HG02678 (cell line): Measurements from ENCODE around the gene XRN2.
"Not testable (repeated sequence)": the region's sequence is repeated elsewhere in the genome, so short reads cannot be mapped to it uniquely, and the experiment has no call there.

Experiments
- ATAC-seq: cut with Tn5 transposase; IDR thresholded peaks from one replicate; pipeline ENCODE4 v1.9.1; 2021; ENCODE audit warnings: mild to moderate bottlenecking, moderate library complexity; ENCODE audit not compliant: unreplicated experiment

Gene XRN2

DNA sequence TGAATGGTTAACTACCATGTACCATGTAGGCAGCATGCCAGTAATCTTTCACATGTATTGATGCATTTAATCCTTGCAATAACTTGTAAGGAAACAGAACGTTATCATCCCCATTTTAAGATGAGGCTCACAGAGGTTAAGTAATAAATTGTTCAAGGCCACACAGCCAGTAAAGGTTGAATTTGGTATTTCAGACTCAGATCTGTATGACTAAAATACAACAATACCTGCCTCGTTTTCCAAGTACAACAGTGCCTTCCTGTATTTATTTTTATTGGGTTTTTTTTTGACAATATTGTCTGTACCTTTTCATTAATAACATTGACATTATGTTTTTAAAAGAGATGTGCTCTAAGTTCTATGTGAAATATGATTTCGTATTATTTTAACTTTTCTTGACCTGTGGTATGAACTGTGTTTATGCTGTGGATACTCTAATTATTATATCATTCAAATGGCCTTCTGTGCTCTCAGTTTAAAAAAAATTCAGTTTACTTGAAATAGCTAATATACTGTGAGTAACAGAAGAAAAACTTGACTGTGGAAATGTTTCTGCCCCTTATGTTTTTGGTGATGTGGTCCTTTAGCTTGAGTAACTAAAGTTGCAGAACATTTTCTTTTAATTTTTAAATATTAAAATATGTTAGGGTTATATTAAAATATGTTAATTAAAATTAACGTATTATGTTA lies 39.7 kb downstream of the XRN2 start:
- no peak for ATAC-seq

DNA sequence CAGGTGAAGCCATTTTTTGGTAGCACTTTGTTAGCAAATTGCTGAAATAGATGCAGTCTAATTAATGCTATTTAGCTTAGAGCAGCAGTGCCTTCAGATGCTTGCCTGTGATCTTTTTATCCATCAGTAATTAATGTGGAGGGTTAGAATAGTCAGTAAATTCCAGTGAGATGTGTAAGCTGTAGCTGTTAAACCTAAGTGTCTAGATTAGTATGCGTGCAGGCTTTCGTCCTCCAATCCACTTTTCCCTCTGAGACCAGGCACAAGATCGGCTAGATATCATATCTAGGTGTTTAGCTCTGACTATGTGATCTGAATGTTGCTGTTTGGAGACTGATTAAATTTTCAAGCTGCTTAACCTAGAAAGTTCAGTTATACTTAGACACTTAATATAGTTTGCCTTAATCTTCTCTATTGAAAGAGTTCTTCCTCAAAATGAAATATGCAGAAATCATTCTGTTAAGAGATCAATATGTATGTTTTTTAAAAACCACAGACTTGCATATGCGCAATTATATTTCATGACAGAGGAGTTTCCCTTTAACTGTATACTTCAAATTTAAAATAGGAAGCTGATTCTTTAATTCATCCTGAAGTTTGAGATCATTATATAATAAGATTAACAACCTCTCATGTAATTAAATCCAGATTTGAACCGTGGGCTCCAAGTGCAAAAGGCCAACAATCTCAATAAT lies 41.2 kb downstream of the XRN2 start:
- ATAC-seq, result no peak

DNA sequence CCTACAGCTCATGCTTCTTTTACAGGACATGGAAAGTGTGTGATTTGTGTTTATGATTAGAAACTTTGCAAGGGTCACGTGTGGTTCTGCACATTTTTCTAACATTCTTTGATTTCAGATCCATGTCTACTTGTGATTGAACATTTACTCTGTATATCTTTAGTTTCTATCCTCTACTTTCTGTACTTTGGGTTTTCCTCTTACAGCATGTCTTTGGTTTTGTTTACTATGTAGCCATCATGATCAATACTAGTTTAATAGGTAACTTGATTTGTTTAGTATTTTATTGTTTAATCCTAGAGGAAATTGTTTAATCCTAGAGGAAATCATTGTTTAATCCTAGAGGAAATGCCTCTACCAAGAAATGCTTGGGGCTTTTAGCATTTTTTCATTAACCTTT lies 41.8 kb downstream of the XRN2 start:
- no peak for ATAC-seq

DNA sequence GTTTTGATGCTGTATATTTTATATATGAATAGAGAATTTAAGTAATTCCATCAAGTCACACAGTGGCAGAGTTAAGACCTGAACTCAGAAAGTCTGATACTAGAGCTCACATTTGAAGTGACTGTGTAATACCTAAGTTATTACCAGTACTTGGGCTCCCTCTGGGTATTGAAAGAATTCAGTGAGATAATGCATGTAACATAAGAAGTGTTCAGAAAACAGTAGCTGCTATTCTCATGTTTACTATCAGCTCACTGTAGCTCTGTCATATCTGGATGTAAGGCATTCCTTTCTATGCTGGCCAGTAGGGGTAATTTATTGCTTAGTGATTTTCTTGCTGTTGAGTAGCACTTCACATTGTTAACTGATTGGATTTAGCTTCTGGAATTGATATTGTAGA lies 49.6 kb downstream of the XRN2 start:
- ATAC-seq, result no peak

DNA sequence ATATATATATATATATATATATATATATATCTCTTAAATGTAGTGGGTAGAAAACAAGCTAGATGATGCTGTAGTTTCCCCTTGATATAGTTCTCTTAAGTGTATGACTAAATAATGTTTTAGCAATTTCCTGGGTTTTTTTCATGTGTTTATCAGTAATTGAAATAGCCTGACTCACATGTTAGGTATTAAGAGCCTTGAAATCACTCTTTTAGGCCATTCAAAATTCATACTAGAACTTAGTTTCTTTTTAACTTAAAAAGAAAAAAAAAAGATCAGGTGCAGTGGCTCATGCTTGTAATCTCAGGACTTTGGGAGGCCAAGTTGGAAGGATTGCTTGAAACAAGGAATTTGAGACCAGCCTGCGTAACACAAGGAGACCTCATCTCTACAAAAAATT lies 50.1 kb downstream of the XRN2 start:
- no peak for ATAC-seq

DNA sequence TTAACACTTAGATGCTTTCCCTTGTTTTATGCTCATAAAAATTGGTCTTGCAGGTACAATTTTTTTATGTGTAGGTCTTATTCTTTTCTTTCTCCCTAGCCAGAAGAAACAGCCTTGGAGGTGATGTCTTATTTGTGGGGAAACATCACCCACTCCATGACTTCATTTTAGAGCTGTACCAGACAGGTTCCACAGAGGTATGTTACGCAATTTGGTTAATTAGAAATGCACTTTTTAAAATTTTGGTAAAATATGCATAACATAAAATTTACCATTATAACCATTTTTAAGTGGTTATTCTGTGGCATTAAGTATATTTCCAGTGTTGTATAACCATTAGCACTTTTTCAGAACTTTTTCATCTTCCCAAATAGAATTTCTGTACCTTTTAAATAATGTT lies 52.9 kb downstream of the XRN2 start:
- no peak for ATAC-seq

DNA sequence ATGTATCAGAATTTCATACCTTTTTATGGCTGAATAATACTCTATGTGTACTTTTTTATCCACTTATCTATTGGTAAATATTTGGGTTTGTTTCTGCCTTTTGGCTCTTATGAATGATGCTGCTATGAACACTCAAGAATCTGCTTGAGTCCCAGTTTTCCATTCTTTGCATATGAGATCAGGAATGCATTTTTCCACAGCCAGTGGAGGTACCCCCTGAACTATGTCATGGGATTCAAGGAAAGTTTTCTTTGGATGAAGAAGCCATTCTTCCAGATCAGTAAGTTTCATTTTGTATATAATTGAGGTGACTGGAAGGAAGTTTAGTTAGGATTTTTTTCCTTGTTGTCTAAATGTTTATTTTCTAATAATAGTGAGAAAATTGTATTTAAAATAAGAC lies 53.3 kb downstream of the XRN2 start:
- ATAC-seq, result no peak

DNA sequence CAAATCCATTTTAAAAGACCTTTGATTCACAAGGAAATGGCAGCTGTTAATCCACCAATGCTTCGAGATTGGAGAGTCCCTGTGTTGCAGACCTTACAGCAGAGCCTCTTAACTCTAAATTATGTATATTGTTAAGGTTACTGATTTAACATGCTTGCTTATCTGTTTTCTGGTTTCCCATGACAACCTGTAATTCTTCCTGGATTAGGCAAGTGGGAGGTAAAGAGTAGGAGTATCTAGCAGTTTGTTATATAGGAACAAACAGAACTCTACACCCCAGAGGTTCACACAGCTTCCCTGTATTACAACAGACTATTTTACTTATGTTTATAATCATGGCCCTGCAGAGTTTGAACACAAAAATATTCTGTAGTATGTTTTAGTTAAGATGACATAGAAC lies 54.7 kb downstream of the XRN2 start:
- ATAC-seq, result no peak

DNA sequence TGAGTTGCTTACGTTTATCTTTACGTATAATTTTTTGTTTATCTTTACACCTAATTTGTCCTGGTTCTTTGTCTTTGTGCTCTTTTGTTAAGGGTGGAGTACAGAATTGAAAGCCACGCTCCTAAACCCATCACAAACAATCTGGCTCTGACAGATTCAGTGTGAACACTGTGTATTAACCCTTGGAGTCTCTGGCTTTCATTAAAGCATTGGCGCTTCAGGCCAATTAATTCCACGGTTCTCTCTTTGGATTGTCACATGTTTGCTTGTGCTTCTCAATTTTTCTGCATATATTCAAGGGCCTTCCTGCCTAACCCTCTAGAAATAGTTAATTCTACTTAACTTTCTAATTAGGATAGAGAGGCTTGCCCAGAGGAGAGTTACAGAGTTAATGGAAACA lies 55.6 kb downstream of the XRN2 start:
- no peak for ATAC-seq

DNA sequence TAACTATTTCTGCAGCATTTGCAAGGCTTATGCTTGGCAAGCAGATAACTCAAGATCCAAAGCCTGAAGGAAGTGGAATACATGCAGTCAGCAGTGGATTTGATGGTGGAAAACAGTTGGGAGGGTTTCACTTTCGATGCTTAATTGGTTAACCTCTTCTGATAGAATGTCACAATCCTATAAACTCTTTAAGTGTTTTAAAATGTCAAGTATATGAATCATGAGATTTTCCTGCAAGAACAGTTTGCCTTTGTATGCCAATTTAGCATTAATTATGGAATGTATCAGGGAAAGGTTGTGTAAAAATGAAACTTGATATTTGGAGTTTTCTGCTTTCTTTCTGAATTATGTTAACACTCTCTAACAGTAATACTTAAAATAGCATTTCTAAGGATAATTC lies 57.6 kb downstream of the XRN2 start:
- no peak for ATAC-seq

DNA sequence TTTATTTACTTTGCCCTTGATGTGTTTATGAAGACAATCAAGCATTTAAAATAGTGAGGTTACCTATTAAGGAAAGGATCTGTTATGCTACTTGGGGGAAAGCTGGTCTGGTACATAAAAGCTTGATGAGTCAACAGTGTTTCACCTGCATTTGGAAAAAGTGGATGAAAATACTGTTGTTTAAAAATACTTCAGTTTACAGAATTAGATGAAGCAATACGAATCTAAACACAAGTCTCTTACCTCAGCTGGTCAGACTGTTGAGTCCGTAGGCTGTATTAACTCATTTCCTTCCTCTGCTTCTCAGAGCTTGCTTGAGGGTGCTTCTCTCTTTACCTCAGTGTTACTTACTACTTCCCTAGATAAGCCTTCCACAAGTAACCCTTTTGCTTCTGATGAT lies 58.1 kb downstream of the XRN2 start:
- ATAC-seq, result no peak

DNA sequence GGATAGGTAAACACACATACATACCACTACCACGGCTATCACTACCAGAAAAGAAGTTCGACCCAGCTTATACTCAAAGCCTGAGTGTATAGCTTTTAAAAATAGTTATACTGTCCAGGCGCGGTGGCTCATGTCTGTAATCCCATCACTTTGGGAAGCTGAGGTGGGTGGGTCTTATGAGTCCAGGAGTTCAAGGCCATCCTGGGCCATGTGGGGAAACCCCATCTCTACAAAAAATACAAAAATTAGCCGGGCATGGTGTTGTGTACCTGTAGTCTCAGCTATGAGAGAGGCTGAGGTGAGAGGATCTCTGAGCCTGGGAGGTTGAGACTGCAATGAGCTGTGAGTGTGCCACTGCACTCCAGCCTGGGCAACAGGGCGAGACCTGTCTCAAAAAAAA lies 61.3 kb downstream of the XRN2 start:
- ATAC-seq, result no peak

DNA sequence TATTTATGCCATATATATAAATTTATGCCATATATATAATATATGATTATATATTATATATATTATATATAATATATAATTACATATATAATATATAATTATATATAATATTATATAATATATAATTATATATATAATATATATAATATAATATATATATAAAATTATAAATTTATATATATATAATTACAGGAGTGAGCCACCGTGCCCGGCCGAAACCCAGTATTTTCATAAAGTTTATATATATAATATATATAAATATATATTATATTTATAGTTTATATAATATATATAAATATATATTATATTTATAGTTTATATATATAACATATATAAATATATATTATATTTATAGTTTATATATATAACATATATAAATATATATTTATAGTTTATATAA lies 62.6 kb downstream of the XRN2 start:
- ATAC-seq, result no peak

DNA sequence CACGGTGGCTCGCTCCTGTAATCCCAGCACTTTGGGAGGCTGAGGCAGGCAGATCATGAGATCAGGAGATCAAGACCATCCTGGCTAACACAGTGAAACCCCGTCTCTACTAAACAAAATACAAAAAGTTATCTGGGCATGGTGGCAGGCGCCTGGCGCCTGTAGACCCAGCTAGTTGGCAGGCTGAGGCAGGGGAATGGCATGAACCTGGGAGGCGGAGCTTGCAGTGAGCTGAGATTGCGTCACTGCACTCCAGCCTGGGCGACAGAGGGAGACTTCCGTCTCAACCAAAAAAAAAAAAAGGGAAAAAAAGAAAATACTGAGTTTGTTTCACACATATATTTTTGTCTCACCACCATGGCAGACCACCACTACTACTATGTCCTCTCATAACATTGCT lies 63.1 kb downstream of the XRN2 start:
- ATAC-seq, result not testable (repeated sequence)

DNA sequence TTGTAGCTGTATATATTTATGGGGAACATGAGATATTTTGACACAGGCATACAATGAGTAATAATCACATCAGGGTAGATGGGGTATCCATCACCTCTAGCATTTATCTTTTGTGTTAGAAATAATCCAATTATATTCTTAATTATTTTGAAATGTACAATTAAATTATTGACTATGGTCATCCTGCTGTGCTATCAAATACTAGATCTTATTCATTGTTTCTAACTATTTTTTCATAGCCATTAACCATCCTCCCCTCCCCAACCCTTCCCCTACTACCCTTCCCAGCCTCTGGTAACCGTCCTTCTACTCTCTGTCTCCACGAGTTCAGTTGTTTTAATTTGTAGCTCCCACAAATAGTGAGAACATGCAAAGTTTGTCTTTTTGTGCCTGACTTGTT lies 65.7 kb downstream of the XRN2 start:
- ATAC-seq, result no peak

DNA sequence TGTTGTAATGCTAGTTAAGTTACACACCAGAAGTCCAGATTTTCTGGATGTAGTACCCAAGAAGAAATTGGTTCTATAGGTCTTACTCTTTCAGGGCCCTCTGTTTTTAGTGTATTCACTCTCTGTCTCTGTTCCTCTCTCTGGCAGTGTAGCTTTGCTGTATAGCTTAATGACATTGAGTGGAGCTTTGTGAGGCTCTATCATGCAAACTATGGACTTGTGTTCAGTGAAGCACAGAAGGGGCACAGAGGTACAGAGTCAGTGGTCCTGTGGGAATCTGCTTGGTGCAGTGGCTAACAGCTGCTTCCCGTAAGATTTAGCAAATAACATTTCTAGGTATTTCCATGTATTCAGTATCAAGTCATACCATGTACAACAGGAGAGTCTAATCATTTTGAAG lies 68.1 kb downstream of the XRN2 start:
- ATAC-seq, result no peak

DNA sequence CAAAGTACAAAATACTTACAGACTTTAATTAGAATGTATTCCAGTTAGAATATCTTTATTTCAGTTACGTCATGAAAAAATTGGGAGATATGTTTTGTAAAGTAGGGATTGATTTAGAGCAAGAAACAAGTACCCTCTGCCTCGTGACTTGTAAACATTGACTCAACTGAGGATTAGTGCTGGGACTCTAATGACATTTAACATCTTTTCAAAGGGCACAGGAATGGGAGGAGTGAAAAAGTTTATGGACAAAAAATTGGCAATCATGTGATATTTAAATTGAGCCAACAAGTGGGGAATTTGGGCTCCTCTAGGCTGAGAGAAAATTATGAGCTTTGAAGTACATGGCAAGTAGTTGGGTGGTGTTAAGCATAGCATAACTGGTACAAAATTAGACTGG lies 68.9 kb downstream of the XRN2 start:
- no peak for ATAC-seq

DNA sequence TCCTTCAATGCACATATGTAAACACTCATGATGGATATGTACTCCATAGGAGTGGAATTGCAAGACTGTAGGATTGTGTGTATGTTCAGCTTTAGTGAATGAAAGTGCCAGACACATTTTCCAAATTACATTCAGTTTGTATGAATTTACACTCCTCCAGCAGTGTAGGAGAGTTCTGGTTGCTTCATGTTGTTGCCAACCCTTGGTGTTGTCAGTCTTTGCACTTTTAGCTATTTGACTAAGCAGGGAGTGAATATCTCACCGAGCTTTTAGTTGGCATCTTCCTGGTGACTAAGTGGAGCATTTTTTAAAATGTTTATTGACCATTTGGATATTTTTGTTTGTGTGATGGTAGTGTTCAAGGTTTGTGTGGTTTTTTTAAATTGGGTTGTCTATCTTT lies 70.3 kb downstream of the XRN2 start:
- ATAC-seq, result no peak

DNA sequence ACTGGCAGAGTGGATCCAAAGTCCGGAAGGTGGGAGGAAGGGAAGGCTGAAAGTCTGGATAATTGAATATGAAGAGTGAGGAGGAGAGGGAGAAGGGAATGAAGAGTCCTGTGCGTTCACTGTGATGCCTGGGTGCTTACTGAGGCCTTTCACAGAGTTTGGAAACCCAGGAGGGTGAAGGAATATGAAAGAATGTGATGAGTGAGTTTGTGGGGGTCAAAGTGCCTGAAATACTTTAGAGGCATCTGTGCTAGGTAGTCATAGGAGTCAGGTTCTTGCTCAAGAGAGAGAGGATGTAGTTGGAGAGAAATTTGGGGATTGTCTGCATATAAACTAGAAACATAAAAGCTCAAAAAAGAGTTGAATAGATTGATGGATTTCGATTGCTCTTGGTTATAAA lies 73.5 kb downstream of the XRN2 start:
- ATAC-seq, result no peak

DNA sequence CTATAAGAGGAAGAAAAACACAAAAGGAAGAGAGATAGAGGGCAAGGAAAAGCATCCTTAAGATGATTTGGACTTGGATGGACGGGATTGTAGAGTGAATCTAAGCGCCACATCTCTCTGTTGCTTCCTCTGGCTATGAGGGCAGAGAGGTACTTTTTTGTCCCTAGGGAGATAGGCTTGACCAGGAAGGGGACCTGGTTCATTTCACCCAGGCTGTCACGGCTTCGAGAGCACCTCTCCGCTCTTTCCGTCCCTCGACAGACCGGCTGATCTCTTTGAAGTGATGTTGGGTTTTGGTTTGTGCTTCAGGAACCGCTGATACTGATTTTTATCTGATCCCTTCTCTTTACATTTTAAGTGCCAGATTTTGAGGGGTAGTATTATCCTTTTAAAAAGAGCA lies 74.6 kb downstream of the XRN2 start:
- no peak for ATAC-seq

DNA sequence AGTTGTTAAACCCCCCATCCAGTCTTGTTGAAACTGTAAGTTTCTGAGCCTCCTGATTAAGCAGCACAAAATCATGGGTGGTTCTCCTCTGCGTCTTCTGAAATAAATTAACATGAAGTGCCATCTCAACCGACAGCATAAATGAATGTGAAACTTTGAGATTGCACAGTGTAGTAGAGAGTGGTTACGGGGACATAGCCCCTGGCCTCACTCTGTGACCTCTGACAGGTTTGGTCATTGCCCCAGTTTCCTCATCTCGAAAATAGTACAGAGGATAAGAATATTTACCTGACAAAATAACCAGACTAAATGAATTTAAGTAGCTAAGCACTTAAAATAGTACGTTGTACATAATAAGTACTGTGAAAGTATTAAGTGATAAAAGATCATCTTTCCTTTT lies 75.1 kb downstream of the XRN2 start:
- ATAC-seq, result no peak

DNA sequence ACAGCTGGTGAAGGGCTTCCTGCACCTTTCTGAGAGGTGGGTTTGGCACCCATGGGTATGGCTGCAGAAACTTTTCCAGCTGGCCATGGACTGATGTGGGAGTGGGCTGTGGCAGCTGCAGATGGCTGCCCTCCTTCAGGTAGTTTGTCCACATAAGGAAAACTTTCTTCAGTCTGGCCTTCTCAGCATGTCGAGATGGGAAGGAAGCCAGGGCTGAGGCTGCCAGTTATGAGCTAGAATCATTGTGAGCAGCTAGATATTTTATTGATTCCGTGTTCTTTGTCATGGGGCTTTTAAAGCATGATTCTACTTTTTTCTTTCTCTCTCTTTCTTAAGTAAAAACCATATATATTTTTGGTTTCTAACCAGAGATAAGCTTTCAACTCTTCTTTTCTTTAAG lies 77.6 kb downstream of the XRN2 start:
- ATAC-seq, result no peak

DNA sequence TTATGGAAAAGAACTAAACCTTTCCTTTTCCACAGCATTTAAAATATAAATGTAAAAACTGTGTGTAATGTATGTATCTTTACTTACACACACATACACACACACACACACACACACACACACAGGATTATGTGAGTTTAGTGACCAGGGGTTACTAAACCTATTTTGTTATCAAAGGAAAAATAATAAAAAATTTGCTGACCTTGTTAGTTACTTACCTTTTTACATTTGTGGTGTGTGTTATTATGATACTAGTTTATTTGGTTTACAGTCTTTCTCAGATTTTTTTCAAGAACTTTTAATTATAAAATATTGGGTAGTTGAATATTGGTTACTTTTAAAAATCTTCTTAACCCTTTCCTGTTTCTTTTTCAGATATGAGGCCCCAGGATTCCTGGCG lies 78.5 kb downstream of the XRN2 start:
- no peak for ATAC-seq
